ENCODE results near the gene C16orf86.
"Not testable (repeated sequence)": the region's sequence is repeated elsewhere in the genome, so short reads cannot be mapped to it uniquely, and the experiment has no call there.

C16orf86 gene

DNA sequence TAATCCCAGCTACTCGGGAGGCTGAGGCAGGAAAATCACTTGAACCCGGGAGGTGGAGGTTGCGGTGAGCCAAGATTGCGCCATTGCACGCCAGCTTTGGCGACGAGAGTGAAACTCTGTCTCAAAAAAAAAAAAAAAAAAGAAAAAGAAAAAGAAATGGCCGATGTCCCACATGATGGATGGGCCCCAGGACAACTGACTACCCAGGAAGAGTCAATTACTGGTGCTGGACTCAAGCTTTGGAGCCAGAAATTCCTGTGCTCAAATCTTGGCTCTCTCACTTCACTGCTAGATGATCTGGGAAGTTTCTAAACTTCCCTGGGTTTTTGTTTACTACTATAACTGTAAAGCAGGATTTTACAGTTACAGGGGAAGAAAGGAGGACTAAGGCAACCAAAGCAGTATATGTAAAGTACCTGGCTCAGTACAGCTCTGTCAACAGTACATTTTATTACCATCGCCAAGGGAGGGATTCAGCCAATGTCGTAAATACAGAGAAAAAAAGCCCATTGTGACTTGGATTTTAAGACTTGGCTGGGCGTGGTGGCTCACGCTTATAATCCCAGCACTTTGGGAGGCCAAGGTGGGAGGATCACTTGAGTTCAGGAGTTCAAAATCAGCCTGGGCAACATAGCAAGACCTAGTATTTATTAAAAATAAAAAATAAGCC is 11.9 kb downstream of the C16orf86 start:
- intact Hi-C loops (cut with DNase I), result loop anchor here (10.0 kb wide), 2 partner anchors 126 to 246 kb away; partner anchors contain the start of genes RANBP10 and TSNAXIP1
- peak in 2 of 10 donors; percentile 12 to 14 for DNase-seq

- peak in 3 of 10 donors; percentile 10 to 57 (median 29) for DNase-seq
- intact Hi-C loops (cut with DNase I), result loop anchor here (10.0 kb wide), 2 partner anchors 125 to 245 kb away; partner anchors contain the start of genes RANBP10 and TSNAXIP1
Observed at GRCh38 chr16:67679935-67680897, 13.6 kb downstream of the C16orf86 start.

GRCh38 chr16:67683767-67684166 is 17.2 kb downstream of the C16orf86 start:
- DNase-seq, result peak in 3 of 10 donors; percentile 9 to 44 (median 10)
- intact Hi-C loops (cut with DNase I), result no loop called here

DNA sequence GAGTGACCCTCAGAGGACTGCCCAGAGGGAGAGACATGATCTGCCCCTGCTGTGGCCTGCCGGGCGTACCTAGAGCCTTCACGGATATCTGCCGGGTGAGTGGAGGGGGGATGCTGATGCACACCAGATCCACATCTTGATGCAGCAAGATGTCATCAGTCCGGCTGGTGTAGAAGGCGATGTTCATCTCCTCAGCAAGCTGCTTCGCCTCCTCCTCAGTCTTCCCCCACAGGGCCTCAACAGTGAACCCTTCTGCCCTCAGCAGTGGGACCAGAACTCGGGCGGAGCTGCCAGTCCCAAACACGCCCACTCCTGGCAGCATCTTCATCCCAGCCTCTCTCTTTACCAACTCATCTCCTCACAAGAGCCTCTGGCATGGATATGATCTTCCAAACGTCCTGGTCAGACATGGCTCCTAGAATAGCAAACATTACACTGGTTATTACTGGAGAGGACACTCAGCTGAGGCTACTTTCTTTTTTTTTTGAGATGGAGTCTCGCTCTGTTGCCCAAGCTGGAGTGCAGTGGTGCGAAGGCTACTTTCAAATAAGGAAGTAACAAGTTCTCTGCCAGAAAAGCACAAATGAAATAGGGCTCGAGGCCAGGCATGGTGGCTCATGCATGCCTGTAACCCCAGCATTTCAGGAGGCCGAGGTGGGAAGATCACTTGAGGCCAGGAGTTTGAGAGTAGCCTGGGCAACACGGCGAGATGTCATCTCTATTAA is 18.9 kb downstream of the C16orf86 start:
- DNase-seq, result peak in 3 of 10 donors; percentile 39 to 78 (median 57)
- intact Hi-C loops (cut with DNase I), result no loop called here

- peak in 1 of 10 donors; percentile 12 for DNase-seq
- intact Hi-C loops (cut with DNase I), result not testable (repeated sequence)
Observed at GRCh38 chr16:67693517-67694285, 27.1 kb downstream of the C16orf86 start.

GRCh38 chr16:67694611-67695010 is 28.0 kb downstream of the C16orf86 start:
- intact Hi-C loops (cut with DNase I), result no loop called here
- no peak for DNase-seq

- intact Hi-C loops (cut with DNase I), result no loop called here
- peak in 1 of 10 donors; percentile 7 for DNase-seq
Observed at GRCh38 chr16:67697422-67698185, 31.0 kb downstream of the C16orf86 start.

DNA sequence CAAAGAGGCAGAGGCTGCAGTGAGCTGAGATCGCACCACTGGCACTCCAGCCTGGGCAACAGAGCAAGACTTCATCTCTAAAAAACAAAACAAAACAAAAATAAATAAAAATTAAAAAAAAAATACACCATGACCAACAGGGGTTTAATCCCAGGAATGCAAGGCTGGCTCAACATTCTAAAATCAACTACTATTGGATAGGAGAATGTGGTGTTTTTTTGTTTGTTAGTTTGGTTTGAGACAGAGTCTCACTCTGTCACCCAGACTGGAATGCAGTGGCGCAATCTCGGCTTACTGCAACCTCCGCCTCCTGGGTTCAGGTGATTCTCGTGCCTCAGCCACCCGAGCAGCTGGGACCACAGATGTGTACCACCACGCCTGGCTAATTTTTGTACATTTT is 32.7 kb downstream of the C16orf86 start:
- intact Hi-C loops (cut with DNase I), result no loop called here
- peak in 1 of 10 donors; percentile 56 for DNase-seq

DNA sequence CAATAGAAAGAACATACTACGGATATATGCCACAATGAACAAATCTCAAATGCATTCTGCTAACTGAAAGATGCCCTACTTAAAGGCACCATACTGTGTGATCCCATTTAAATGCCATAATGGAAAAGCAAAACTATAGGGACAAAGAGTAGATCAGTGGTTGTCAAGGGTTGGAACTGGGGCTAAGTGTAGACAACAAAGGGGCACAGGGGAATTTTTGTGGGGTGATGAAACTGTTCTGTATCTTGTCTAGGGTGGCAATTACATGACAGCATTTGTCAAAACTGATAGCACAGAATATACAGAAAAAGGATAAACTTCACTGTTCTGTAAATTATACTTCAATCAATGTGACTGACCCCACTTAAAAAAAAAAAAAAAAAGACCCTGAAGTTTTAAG is 34.8 kb downstream of the C16orf86 start:
- intact Hi-C loops (cut with DNase I), result no loop called here

DNA sequence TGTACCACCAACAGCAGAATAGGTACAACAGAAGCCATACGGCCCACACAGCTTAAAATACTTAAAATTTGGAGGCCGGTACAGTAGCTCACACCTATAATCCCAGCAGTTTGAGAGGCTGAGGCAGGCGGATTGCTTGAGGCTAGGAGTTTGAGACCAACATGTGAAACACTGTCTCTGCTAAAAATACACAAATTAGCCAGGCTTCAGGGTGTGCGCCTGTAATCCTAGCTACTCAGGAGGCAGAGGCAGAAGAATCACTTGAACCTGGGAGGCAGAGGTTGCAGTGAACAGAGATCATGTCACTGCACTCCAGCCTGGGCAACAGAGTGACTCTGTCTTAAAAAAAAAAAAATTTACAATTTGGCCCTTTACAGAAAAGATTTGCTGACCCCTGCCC is 35.5 kb downstream of the C16orf86 start:
- no peak for DNase-seq
- intact Hi-C loops (cut with DNase I), result no loop called here

More for the DNA sequence above, 34.8 kb downstream of the C16orf86 start:
- DNase-seq, result no peak

DNA sequence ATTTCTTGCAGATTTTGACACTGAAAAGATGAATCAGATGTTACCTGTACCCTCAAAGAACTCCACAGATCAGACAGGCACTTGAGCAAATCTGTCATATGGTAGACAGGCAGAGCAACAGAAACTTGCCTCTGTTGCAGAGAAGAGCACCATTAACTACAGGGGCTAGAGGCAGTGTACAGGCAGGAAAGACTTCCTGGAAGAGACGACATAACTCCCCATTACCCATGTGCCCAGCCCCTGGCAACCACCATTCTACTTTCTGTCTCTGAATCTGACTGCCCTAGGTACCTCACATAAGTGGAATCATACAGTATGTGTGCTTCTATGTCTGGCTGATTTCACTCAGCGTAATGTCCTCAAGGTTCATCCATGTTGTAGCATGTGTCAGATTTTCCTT is 37.0 kb downstream of the C16orf86 start:
- no peak for DNase-seq
- intact Hi-C loops (cut with DNase I), result no loop called here

- intact Hi-C loops (cut with DNase I), result no loop called here
- DNase-seq, result no peak
Observed at GRCh38 chr16:67704110-67704509, 37.5 kb downstream of the C16orf86 start.

DNA sequence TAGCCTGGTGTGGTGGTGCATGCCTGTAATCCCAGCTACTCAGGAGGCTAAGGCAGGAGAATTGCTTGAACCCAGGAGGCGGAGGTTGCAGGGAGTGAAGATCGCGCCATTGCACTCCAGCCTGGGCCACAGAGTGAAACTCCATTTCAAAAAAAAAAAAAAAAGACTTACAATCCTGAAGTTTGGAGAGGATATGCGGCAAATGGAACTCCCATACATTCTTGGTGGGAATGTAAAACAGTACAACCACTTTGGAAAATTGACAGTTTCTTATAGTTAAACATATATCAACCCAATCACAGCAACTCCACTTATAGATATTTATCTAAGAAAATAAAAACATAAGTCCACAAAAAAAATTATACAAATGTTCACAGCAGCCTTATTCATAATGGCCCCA is 40.6 kb downstream of the C16orf86 start:
- DNase-seq, result no peak
- intact Hi-C loops (cut with DNase I), result no loop called here

DNA sequence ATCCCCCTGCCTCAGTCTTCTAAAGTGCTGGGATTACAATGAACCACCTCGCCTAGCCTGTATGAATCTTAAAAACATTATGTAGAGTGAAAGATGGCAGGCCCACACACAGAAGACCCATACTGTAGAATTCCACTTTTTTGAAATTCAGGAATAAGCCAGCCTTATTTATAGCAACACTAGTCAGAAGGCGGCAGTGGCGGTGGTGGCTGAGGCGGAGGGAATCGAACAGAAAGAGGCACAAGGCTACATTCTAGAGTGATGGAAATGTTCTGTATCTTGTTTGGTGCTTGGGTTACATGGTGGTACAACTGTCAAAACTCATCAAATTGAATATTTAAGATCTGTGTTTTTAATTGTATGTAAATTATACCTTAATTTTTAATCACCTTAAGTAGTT is 41.2 kb downstream of the C16orf86 start:
- intact Hi-C loops (cut with DNase I), result no loop called here
- DNase-seq, result peak in 1 of 10 donors; percentile 48

DNA sequence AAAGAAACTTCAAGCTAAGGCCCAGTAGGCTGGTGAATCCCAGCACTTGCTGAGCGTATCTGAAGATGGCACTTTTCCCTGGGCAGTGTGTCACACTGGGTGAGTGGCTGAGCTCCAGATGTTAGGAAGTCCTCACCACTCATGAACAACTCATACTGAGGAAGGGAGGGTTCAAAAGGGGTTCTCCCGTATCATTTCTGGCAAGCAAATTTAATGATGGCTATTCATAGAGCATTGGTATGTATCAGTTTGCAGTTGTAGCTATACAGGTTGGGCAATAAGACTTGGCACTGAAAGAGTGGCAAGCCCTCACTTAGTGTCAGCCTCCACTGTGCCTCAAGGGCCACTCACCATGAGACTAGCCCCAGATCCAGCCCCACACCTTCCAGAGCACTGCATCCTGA is 41.8 kb downstream of the C16orf86 start:
- DNase-seq, result no peak
- intact Hi-C loops (cut with DNase I), result no loop called here

DNA sequence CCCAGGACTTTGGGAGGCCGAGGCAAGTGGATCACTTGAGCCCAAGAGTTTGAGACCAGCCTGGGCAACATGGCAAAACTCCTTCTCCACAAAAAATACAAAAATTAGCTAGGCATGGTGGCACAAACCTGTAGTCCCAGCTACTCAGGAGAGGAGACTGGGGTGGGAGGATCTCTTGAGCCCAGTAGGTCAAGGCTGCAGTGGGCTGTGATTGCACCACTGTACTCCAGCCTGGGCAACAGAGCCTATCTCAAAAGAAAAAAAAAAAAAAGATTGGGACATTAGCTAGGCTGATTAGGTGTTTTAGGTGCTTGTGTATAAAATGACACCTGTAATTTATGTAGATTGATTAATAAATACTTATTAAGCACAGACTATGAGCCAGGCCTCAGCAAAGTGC is 42.4 kb downstream of the C16orf86 start:
- intact Hi-C loops (cut with DNase I), result no loop called here
- DNase-seq, result no peak

- no peak for DNase-seq
Observed at GRCh38 chr16:67710607-67711006, 44.0 kb downstream of the C16orf86 start.

DNA sequence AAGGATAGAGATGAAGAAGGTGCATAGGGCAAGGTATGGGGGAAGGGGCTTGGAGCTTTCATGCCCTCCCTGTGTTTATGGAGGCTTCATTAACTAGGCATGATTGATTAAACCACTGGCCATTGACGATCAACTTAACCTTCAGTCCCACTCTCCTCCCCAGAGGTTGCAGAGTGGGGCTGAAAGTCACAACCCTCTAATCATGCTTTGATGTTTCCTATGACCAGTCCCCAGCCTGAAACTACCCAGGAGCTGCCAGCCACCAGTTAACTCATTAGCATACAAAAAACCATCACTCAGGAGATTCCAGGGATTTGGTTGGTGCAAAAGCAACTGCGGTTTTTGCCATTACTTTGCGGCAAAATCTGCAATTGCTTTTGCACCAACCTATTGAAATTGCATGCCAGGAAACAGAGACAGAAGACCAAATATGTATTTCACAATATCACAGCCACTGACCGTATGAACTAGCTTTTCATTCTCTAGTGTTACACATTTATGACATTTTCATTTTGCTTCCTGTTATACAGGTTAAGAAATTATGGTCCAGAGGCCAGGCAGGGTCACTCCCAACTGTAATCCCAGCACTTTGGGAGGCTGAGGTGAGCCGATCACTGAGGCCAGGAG is 47.1 kb downstream of the C16orf86 start:
- intact Hi-C loops (cut with DNase I), result no loop called here

More at GRCh38 chr16:67710607-67711006, 44.0 kb downstream of the C16orf86 start:
- intact Hi-C loops (cut with DNase I), result no loop called here

DNA sequence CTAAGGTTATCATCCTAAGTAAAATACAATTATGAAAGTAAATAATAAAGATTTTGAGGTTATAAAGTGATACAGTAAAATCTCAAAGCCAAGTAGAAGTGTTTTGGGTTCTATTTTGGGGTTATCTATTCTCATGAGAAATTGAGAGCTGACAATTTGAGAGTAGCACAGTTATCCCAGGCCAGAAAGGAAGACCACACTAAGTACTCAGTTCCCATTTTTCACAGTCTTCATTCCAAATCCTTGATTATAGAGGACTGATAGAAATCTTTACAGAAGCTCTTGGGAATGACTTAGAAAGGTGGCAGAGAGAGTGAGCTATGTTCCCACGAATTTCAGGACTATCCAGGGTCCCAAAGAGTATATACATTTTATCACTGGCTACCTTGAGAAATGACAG is 47.9 kb downstream of the C16orf86 start:
- DNase-seq, result no peak
- intact Hi-C loops (cut with DNase I), result no loop called here

More for the DNA sequence above, 47.1 kb downstream of the C16orf86 start:
- peak in 1 of 10 donors; percentile 7 for DNase-seq
